ENCODE data around the gene PHYKPL. TPM values are rescaled to one million over a fixed set of nuclear protein-coding genes. Genes with fewer than 3 reads are reported as not detected.
A peak's percentile ranks its signal among the peaks of the same experiment; 100 is the strongest.

The PHYKPL gene
- total RNA-seq, 2 donors from 2014 or later, result 78.3 to 94.8 TPM

DNA sequence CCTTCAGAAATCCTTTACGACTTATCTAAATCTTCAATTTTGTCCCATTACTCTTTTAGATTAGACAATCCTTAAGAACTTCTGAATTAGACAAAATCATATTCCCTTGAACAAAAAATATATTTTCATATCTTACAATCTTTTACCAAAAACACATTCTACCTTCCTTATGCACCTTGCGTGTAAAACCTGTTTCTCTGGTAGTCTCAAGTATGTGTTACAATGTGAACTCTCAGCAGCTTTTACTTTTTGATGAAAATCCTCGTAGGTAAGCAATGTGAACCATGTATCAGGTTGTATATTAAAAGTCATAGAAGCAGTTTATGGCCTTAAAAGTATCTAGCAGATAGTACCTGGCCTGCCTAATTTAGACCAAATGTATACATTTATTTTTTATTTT is 58.1 kb downstream of the PHYKPL start:
- no peak for DNase-seq (ENCODE audit: low spot score)
- H3K4me3 ChIP-seq, result no peak overlapping the region
- no peaks in the 10 kb centered on the region for H3K9me3 ChIP-seq
- no peaks in the 10 kb centered on the region for H3K4me1 ChIP-seq (ENCODE audit: control insufficient read depth in 1 of 2, low read depth in 2 of 2)
- H3K36me3 ChIP-seq, result no peaks in the 10 kb centered on the region
- H3K27me3 ChIP-seq (replicated peaks; ENCODE audit: insufficient read depth), result no peaks in the 10 kb centered on the region
- no peak overlapping the region for H3K27ac ChIP-seq
- TF ChIP-seq, protein P1, sequence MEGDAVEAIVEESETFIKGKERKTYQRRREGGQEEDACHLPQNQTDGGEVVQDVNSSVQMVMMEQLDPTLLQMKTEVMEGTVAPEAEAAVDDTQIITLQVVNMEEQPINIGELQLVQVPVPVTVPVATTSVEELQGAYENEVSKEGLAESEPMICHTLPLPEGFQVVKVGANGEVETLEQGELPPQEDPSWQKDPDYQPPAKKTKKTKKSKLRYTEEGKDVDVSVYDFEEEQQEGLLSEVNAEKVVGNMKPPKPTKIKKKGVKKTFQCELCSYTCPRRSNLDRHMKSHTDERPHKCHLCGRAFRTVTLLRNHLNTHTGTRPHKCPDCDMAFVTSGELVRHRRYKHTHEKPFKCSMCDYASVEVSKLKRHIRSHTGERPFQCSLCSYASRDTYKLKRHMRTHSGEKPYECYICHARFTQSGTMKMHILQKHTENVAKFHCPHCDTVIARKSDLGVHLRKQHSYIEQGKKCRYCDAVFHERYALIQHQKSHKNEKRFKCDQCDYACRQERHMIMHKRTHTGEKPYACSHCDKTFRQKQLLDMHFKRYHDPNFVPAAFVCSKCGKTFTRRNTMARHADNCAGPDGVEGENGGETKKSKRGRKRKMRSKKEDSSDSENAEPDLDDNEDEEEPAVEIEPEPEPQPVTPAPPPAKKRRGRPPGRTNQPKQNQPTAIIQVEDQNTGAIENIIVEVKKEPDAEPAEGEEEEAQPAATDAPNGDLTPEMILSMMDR (IDR thresholded peaks at IDR 0.05), result no peak
- ATAC-seq (ENCODE audit: insufficient number of reproducible peaks, low FRiP score, low read depth), result no peak

GRCh38 chr5:178170455-178170854 is 62.1 kb downstream of the PHYKPL start:
- Histone ChIP-seq H3K36me3 (no peaks in the 10 kb centered on the region), H3K27ac (no peak overlapping the region), H3K4me3 (no peak overlapping the region), H3K27me3 (replicated peaks; ENCODE audit: insufficient read depth) (no peaks in the 10 kb centered on the region), H3K4me1 (ENCODE audit: control insufficient read depth in 1 of 2, low read depth in 2 of 2) (no peaks in the 10 kb centered on the region), H3K9me3 (no peaks in the 10 kb centered on the region)
- TF ChIP-seq, protein P1 (IDR thresholded peaks at IDR 0.05), result no peak
- DNase-seq (ENCODE audit: low spot score), result no peak
- ATAC-seq (ENCODE audit: insufficient number of reproducible peaks, low FRiP score, low read depth), result no peak

- no peak for ATAC-seq (ENCODE audit: insufficient number of reproducible peaks, low FRiP score, low read depth)
- TF ChIP-seq, protein P1 (IDR thresholded peaks at IDR 0.05), result no peak
- H3K4me1 ChIP-seq (ENCODE audit: control insufficient read depth in 1 of 2, low read depth in 2 of 2), result peaks cover 0 to 9% of the 10 kb centered on the region in 2 donors
- no peaks in the 10 kb centered on the region for H3K27me3 ChIP-seq (replicated peaks; ENCODE audit: insufficient read depth)
- H3K27ac ChIP-seq, result no peak overlapping the region
- H3K36me3 ChIP-seq, result no peaks in the 10 kb centered on the region
- H3K9me3 ChIP-seq, result no peaks in the 10 kb centered on the region
- DNase-seq (ENCODE audit: low spot score), result no peak
- H3K4me3 ChIP-seq, result no peak overlapping the region
These were observed 67.0 kb downstream of the PHYKPL start for GRCh38 chr5:178165581-178165980.

GRCh38 chr5:178163772-178164735 is 68.5 kb downstream of the PHYKPL start:
- TF ChIP-seq, protein P1 (IDR thresholded peaks at IDR 0.05), result peak; percentile 99
- Histone ChIP-seq H3K27ac (no peak overlapping the region), H3K27me3 (replicated peaks; ENCODE audit: insufficient read depth) (no peaks in the 10 kb centered on the region), H3K36me3 (no peaks in the 10 kb centered on the region), H3K4me3 (peak overlapping the region; percentile 48), H3K9me3 (no peaks in the 10 kb centered on the region), H3K4me1 (ENCODE audit: control insufficient read depth in 1 of 2, low read depth in 2 of 2) (peaks cover 0 to 9% of the 10 kb centered on the region in 2 donors)
- DNase-seq (ENCODE audit: low spot score), result peak; percentile 54
- ATAC-seq (ENCODE audit: insufficient number of reproducible peaks, low FRiP score, low read depth), result no peak

DNA sequence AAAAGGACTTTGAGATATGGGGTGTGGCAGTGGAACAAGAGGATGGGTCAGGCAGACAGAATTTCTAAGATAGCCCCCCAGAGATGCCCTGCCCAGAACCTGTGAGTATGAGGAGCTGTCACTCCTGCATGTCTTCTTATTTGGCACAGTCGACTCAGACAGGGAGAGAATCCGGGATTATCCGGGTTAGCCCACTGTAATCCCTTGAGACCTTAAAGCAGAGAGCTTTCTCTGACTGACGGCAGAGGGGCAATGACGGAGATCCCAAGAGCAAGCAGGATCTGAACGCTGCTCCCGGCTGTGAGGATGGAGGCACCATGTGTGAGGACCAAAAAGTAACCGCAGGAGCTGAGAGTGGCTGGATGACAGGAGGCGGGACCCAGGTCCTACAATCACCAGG is 70.1 kb downstream of the PHYKPL start:
- H3K27ac ChIP-seq, result no peak overlapping the region
- DNase-seq (ENCODE audit: low spot score) (no peak), ATAC-seq (ENCODE audit: insufficient number of reproducible peaks, low FRiP score, low read depth) (no peak)
- no peaks in the 10 kb centered on the region for H3K36me3 ChIP-seq
- no peaks in the 10 kb centered on the region for H3K27me3 ChIP-seq (replicated peaks; ENCODE audit: insufficient read depth)
- no peak overlapping the region for H3K4me3 ChIP-seq
- TF ChIP-seq, protein P1 (IDR thresholded peaks at IDR 0.05), result no peak
- H3K4me1 ChIP-seq (ENCODE audit: control insufficient read depth in 1 of 2, low read depth in 2 of 2), result peaks cover 0 to 9% of the 10 kb centered on the region in 2 donors
- H3K9me3 ChIP-seq, result no peaks in the 10 kb centered on the region

Data from thoracic aorta (tissue), 2 donors.